Panc1 (cell line): Measurements from ENCODE around the gene BATF2.

Source experiments
- CTCF ChIP-seq: fragments of 450-650 bp; IDR thresholded peaks from 2 replicates; pipeline ENCODE4 v1.5.1; 2017; ENCODE audit warnings: mild to moderate bottlenecking
- POLR2AphosphoS5 ChIP-seq: IDR thresholded peaks from 2 replicates; pipeline ENCODE4 v1.6.1; 2012; ENCODE audit warnings: mild to moderate bottlenecking, low read depth, low read length, moderate library complexity
- SIN3A ChIP-seq: IDR thresholded peaks from 2 replicates; pipeline ENCODE4 v1.6.1; 2012; ENCODE audit warnings: low read depth, mild to moderate bottlenecking, low read length, moderate library complexity, borderline replicate concordance; ENCODE audit not compliant: insufficient read depth

DNA sequence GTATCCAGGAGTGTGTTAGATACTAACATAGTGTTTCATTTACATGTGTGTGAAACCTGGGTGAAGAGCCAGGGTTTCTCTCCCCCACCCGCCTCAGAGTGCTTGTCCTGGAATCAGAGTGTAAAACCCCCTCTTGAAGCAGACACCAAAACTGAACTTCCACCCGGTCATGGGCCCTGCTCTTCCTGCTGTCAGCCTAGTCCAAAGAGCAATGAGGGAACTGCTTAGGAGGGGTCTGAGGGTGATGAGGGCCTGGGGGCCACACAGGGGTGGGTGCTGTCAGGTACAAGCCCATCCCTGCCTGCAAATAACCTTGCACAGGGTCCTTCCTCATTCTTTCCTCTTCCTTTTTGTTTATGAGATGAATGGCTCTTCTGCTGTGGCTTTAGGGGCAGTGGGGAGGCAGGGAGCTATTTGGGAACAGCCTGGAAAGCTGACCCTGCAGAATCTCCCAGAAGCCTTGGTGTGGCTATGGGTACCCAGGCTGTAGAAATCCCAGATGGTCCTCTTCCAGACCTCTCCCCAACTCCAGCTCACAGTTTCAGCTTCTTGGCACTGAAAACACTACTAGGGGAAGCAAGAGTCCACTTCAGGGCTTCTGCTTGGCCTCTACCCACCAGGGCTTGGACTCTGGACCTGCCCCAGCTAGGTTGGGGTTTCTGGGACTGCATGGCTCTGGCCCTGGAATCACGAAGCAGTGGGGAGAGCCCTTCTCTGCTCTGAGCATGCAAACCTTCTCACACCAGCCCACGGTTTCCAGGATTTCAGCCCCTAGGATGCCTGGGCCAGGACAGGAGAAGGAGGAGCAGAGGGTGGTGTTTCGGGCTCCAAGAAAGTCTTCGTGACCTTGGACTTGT is 8.5 kb downstream of the BATF2 start:
- TF ChIP-seq CTCF (no peak), POLR2AphosphoS5 (no peak), SIN3A (no peak)
